GM19240 (cell line): ENCODE data around the gene STK33.

ENCODE experiments used
- DNase-seq: peaks from one replicate; pipeline ENCODE4 v3.0.0; 2011; ENCODE audit warnings: low spot score; ENCODE audit not compliant: insufficient read length

STK33 gene

GRCh38 chr11:8373519-8374432 is 220.3 kb downstream of the STK33 start:
- DNase-seq, result no peak

DNA sequence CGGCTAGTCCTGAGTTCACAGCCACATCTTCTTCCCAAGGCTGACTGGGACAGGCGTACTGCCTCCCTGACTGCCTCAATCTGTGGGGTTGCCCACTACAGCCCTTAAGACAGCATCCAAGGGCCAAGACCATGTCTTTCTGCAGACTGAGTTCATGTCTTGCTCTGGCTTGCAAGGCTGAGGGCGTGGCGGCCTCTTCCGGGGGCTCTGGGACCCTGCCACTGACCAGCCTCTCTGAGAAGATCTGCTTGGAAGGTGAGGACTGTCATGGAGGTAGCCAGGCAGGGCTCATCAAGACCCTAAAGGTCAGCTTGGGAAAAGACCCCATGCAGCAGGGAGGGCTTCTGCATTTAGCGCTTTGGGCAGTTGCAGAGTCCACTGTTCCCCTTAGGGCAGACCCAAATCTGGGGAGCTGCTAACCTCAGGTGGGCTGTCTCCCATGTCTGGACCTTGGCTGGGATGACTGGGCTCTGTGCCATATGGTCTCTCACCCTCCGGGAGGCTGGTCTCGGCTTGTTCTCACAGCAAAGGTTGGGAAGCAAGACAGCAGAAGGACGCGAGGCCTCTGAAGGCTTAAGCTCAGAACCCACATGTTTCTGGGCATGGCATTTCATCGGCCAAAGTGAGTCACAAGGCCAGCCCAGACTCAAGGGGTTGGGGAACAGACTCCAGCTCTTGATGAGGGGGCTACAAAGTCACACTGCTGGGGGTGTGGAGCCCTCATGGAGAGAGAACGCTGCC is 221.2 kb downstream of the STK33 start:
- no peak for DNase-seq

DNA sequence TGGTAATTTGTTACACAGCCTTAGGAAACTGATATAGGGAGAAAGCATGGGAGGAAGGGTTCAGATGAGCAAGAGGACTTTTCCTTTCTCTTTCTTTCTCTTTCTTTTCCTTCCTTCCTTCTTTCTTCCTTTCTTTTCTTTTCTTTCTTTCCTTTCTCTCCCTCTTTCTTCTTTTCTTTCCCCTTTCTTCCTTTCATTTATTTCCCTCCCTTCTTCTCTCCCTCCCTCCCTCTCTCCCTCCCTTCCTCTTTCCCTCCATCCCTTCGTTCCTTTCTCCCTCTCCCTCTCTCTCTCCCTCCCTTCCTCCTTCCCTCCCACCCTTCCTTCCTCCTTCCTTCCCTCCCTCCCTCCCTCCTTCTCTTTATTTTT is 222.5 kb downstream of the STK33 start:
- no peak for DNase-seq

DNA sequence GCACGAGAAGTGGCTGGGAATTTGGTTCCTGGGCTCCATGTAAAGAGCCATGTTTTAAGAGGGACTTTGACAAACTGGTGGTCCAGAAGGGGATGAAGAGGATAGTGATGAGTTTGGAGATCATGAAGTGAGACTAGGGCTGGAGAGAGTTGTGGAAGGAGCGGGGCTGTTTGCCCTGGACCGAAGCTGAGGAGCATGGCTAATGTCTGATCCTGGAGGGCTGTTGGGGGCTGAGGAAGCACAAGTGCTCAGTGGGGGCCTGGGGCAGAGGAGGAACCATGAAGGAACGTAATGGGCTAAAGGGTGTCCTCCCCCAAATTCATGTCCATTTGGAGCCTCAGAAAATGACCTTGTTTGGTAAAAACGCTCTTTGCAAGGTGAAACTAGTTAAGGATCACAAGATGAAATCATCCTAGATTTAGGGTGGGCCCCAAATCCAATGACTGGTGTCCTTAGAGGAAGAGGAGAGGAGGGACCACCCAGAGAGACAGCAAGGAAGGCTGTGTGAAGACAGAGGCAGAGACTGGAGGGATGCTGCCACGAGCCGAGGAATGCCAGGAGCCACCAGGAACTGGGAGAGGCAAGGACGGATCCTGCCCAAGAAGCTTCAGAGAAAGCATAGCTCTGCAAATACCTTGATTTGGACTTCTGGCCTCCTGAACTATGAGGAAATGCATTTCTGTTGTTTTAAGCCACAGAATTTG is 223.1 kb downstream of the STK33 start:
- DNase-seq, result no peak

GRCh38 chr11:8369592-8370205 is 224.3 kb downstream of the STK33 start:
- DNase-seq, result no peak

DNA sequence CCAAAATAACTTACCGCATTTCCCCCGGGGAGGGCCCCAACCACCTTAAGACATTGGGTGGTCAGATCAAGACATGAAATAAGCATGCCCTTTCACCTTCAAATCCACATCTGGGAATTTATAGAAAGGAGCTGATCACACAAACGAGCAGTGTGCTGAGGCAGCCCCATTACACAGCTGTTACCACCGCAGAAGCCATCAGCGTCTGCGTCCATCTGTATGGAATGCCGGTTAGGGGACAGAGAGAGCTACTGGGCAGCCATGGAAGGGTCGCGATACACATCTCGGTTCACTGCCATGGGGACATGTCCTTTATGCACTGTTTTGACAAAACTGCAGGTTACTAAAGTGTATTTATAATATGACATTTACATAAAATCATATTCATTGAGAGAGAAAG is 225.3 kb downstream of the STK33 start:
- no peak for DNase-seq

GRCh38 chr11:8368194-8368593 is 225.8 kb downstream of the STK33 start:
- no peak for DNase-seq

- no peak for DNase-seq
These were observed 227.7 kb downstream of the STK33 start for GRCh38 chr11:8366316-8366715.

- DNase-seq, result no peak
These were observed 228.6 kb downstream of the STK33 start for GRCh38 chr11:8365216-8365941.

- DNase-seq, result no peak
These were observed 230.1 kb downstream of the STK33 start for GRCh38 chr11:8363921-8364320.

- no peak for DNase-seq
These were observed 231.1 kb downstream of the STK33 start for GRCh38 chr11:8362899-8363298.

DNA sequence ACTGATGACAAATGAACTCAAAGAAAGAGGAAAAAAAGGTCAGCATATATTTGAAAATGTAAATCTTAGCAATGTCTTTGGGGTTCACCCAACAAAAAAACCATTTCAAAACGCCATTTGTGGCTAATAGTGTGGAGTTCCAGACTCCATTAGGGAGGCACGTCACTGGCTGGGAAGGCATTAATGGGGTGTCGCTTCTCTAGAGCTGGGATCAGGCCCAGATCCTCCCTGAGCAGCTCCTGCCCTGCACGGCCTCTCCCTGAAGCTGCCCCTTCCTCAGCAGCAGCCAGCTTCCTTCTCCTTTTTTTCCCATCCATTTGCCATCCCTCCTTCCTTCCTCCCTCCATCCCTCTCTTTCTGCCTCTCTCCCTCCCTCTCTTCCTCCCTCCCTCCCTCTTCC is 231.5 kb downstream of the STK33 start:
- DNase-seq, result no peak

DNA sequence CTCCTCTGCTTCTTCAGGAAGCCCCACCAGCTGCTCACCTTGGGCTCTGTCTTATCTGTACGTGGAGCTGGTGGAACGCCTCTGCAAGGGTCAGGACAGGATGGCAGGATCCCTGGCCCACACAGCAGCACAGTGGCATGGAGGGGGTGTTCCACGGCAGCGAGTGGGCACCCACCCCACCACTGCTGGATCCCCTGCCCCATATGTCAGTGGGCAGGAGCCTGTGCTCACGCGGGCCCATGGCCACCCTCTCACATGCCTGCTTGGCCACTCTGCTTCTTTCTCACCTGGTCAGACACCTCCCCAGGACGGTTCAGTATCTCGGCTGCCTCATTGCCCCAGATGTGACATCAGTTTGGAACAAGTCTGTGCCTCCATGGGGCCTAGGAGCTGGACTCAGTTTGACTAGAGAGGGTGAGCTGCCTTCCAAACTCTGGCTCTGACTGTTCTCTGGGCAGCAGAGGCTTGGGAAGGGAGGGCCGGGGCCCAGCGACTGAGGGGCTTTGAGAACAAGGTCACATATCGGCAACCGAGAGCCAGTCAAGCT is 232.3 kb downstream of the STK33 start:
- no peak for DNase-seq

GRCh38 chr11:8361206-8361605 is 232.8 kb downstream of the STK33 start:
- DNase-seq, result no peak

- no peak for DNase-seq
These were observed 233.8 kb downstream of the STK33 start for GRCh38 chr11:8360086-8360828.

DNA sequence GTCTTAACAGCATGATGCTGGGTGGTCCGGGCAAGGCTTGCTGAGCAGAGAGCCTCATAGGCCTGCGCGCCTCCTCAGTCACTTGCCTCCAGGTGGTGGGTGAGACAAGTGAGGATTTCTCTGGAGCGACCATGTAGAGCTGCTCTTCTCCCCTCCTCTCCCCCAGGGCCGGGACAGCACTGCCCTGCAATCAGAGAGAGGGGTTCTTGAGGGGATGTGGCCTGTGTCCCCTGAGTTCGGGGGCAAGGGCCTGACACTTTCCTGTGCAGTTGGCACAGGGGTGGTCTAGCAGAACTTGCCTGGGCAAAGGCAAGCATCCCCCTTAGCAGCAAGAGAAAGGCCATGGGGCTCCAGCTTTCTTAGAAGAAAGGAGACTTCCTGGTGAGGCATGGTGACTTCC is 234.5 kb downstream of the STK33 start:
- DNase-seq, result no peak

DNA sequence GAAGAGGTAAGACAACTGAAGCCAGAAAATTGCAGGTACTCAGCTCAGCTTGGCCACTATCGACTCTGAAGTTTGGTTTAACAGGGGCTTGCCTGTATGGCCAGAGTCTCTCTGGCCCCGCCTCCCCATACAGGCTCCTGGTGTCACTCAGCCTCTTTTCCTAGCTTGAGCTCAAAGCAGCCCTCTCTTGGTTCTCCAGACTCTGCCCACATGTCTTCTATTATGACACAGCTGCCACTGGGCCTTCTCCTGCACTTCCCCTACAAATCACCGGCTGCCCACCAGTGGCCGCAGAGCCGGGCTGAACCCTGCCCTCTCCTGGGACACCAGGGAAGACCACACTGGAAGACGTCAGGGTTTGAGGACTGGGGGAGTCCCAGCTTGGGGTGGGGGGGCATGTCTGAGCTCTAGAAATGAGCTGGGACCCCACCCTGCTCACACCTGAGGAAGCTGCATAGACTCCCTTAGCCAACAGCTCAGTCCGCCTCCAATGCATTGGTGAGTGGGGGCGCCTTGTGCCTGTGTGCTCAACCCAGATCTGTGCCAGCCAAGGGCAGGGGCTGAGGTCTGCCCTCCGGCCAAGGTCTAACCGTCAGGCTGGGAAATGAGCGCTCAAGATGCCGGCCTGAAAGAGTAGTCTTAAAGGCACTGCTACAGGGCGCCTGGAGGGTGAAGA is 236.0 kb downstream of the STK33 start:
- DNase-seq, result no peak

- no peak for DNase-seq
These were observed 236.5 kb downstream of the STK33 start for GRCh38 chr11:8357505-8357888.

- DNase-seq, result no peak
These were observed 237.1 kb downstream of the STK33 start for GRCh38 chr11:8356721-8357504.
